Mucosa of rectum (tissue), 2 donors: ENCODE measurements around the gene RASL12.
"Not testable (repeated sequence)": the region's sequence is repeated elsewhere in the genome, so short reads cannot be mapped to it uniquely, and the experiment has no call there.

ENCODE experiments used
- H3K27ac ChIP-seq, 2 donors: one replicate each; pipeline ENCODE4 v1.7.0; 2013; ENCODE audit warnings: inconsistent platforms in 2 of 2, low read depth in 2 of 2, low read length in 2 of 2
- H3K27me3 ChIP-seq, 2 donors: one replicate each; pipeline ENCODE4 v1.7.0; 2013; ENCODE audit warnings: low read length in 2 of 2; ENCODE audit not compliant: control insufficient read depth in 2 of 2, insufficient read depth in 2 of 2
- H3K36me3 ChIP-seq, 2 donors: one replicate each; pipeline ENCODE4 v1.7.0; 2013; ENCODE audit warnings: low read length in 2 of 2; ENCODE audit not compliant: control insufficient read depth in 2 of 2, insufficient read depth in 2 of 2
- H3K4me1 ChIP-seq, 2 donors: one replicate each; pipeline ENCODE4 v1.7.0; 2013; ENCODE audit warnings: low read length in 2 of 2, mild to moderate bottlenecking in 1 of 2; ENCODE audit not compliant: control insufficient read depth in 2 of 2, insufficient read depth in 2 of 2
- H3K4me3 ChIP-seq, 2 donors: one replicate each; pipeline ENCODE4 v1.7.0; 2013; ENCODE audit warnings: low read length in 2 of 2
- H3K9ac ChIP-seq, 2 donors: one replicate each; pipeline ENCODE4 v1.7.0; 2013; ENCODE audit warnings: low read length in 2 of 2, low read depth in 1 of 2, mild to moderate bottlenecking in 1 of 2
- H3K9me3 ChIP-seq, 2 donors: one replicate each; pipeline ENCODE4 v1.7.0; 2013; ENCODE audit warnings: low read length in 2 of 2; ENCODE audit not compliant: control insufficient read depth in 2 of 2
- donor health status: healthy.
- donor health status: Normal muscosa, but diverticular disease.

The RASL12 gene

DNA sequence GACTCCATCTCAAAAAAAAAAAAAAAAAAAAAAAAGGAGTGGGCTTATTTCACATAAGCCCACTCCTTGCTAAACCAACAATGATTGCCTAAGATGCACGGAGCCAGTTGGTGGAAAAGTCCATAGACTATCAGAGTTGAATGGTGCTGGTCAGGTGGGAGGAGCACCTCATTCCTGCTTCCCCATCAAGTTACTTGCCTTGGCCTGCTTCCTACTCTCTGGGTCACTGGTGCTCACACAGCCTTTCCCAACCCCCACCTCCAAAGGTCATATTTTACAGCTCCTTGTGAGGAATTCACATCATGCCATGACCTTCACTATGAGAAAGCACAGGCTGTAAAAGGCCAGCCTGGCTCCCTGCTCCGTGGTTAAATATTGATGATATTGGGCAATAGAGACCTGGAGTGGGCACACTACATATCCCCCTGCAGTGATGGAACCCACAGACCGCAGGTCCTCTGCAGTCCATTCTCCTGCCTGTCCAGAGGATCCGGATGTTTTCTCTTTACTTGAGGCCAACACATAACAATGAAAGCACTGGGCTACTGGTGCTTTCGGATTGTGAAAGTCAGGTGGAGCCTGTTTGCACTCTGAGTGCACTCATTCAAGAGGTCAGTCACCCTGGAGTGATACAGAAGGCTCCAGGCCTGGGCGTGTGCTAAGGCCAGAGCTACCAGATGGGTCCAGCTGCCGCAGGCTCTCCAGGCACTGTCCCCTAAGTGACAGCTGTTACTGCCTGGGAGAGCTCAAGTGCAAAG is 22.9 kb downstream of the RASL12 start, which contains the start of gene SLC51B:
Gene SLC51B, plus strand, starts transcription at position 664 of the 758 bp plus-strand sequence. CDS start 4,618 bp downstream, outside the sequence.
- Histone ChIP-seq H3K4me3 (peak within 1 kb of the TSS; percentile 53 to 63), H3K9ac (peak within 1 kb of the TSS; percentile 2 to 69), H3K27ac (peak within 1 kb of the TSS; percentile 89 to 90), H3K36me3 (peaks cover 2 to 4% of the 10 kb centered on the region in 2 donors), H3K4me1 (peaks cover 36 to 45% of the 10 kb centered on the region in 2 donors), H3K27me3 (no peaks in the 10 kb centered on the region), H3K9me3 (no peaks in the 10 kb centered on the region)

GRCh38 chr15:65044218-65044617 is 23.6 kb downstream of the RASL12 start:
- H3K9me3 ChIP-seq, H3K36me3 ChIP-seq, H3K4me3 ChIP-seq, H3K27me3 ChIP-seq: not testable (repeated sequence)
- peaks cover 30 to 39% of the 10 kb centered on the region in 2 donors for H3K4me1 ChIP-seq
- H3K27ac ChIP-seq: peak overlapping the region; percentile 89 to 90
- peak overlapping the region in 1 of 2 donors; percentile 20 for H3K9ac ChIP-seq

GRCh38 chr15:65042776-65043327 is 24.9 kb downstream of the RASL12 start:
- Histone ChIP-seq H3K27me3 (no peaks in the 10 kb centered on the region), H3K9ac (peak overlapping the region; percentile 44 to 54), H3K9me3 (no peaks in the 10 kb centered on the region), H3K27ac (peak overlapping the region; percentile 89 to 90), H3K4me1 (peaks cover 30 to 39% of the 10 kb centered on the region in 2 donors), H3K36me3 (peaks cover 2 to 4% of the 10 kb centered on the region in 2 donors), H3K4me3 (peak overlapping the region in 1 of 2 donors; percentile 42)

DNA sequence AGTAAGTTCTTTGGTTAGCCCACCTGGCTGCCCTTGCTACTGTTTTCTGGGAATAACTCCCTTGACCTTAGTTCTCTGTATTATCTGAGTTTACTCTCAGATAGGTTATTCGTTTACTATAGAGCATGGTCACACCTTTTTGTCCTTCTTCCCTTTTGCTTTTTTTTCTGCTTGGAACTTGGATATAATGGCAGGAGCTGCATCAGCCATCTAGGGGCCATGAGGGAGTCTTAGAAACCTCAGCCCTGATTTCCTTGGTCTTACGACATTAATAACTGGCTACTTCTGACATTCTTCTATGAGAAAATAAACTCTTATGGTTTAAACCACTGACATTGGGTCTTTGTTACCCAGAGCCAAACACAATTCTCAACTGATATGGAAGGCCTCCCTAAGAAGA is 26.0 kb downstream of the RASL12 start:
- no peak overlapping the region for H3K9ac ChIP-seq
- H3K27ac ChIP-seq: peak overlapping the region; percentile 89 to 90
- H3K27me3 ChIP-seq: no peaks in the 10 kb centered on the region
- no peaks in the 10 kb centered on the region for H3K9me3 ChIP-seq
- no peak overlapping the region for H3K4me3 ChIP-seq
- H3K36me3 ChIP-seq: no peaks in the 10 kb centered on the region
- peaks cover 32 to 45% of the 10 kb centered on the region in 2 donors for H3K4me1 ChIP-seq

DNA sequence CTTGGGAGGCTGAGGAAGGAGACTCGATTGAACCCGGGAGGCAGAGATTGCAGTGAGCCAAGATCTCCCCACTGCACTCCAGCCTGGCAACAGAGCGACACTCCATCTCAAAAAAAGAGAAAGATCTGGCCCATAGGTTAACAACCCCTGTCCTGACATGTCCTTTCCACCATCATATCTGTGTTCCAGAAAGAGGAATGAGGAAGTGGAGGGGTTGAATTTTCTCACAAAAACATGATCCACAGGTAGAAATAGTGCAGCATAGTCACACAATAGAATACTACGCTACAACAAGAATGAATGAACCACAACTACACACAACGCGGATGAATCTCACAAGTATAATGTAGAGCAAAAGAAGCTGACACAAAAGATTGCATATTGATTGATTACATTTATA is 27.3 kb downstream of the RASL12 start:
- Histone ChIP-seq H3K27me3 (no peaks in the 10 kb centered on the region), H3K36me3 (no peaks in the 10 kb centered on the region), H3K9me3 (no peaks in the 10 kb centered on the region), H3K4me3 (no peak overlapping the region), H3K4me1 (peaks cover 30 to 43% of the 10 kb centered on the region in 2 donors), H3K9ac (peak overlapping the region in 1 of 2 donors; percentile 38), H3K27ac (no peak overlapping the region)

DNA sequence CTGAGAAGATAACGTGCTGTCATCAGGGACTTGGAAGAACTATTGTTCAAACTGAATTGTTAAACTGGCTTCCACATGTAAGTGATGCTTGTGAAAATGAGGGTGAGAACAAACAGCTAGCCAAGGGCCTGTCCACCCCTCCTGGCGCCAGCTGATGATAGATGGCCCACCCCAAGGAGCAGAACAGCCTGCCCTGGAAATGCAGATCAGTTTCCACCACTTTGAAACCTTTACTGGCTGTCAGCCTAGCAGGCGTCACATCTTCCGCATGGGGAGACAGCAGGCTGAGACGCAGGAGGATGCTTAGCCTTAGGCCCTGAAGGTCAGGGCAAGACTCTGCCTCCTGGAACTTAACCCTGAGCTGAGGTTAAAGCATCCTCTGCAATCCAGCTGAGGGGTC is 29.0 kb downstream of the RASL12 start:
- Histone ChIP-seq H3K27me3 (no peaks in the 10 kb centered on the region), H3K9ac (no peak overlapping the region)

GRCh38 chr15:65038428-65038827 is 29.4 kb downstream of the RASL12 start:
- H3K4me3 ChIP-seq: no peak overlapping the region
- no peak overlapping the region for H3K27ac ChIP-seq
- H3K9me3 ChIP-seq: no peaks in the 10 kb centered on the region
- H3K4me1 ChIP-seq: peaks cover 22 to 28% of the 10 kb centered on the region in 2 donors
- H3K36me3 ChIP-seq: no peaks in the 10 kb centered on the region
- no peak overlapping the region for H3K9ac ChIP-seq
- H3K27me3 ChIP-seq: no peaks in the 10 kb centered on the region

More for the DNA sequence above, 29.0 kb downstream of the RASL12 start:
- H3K27ac ChIP-seq: no peak overlapping the region
- H3K4me3 ChIP-seq: no peak overlapping the region
- no peaks in the 10 kb centered on the region for H3K36me3 ChIP-seq
- peaks cover 23 to 29% of the 10 kb centered on the region in 2 donors for H3K4me1 ChIP-seq
- no peaks in the 10 kb centered on the region for H3K9me3 ChIP-seq

DNA sequence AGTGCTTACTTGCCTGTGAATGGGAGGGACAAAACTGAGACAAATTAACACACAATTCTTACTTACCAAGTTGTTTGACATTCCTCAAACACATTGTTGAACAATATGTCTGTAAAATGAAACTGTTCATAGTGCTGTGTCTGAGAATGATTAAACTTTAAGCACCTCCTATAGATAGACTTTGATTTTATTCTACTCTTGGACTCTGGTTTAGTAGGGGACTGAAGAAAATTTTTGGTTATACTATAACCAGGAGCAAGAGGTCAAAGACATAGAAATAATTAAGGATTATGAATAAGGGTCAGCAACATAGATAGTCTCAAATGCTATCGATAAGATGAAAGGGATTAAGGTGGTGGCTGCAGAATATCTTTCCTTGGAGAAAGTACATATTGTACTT is 30.5 kb downstream of the RASL12 start:
- Histone ChIP-seq H3K27ac (peak overlapping the region; percentile 34 to 43), H3K9me3 (no peaks in the 10 kb centered on the region), H3K9ac (no peak overlapping the region), H3K36me3 (no peaks in the 10 kb centered on the region), H3K4me1 (peaks cover 15 to 21% of the 10 kb centered on the region in 2 donors), H3K27me3 (no peaks in the 10 kb centered on the region), H3K4me3 (peak overlapping the region in 1 of 2 donors; percentile 7)

GRCh38 chr15:65034719-65035118 is 33.1 kb downstream of the RASL12 start:
- H3K27me3 ChIP-seq: no peaks in the 10 kb centered on the region
- H3K4me1 ChIP-seq: peaks cover 7 to 13% of the 10 kb centered on the region in 2 donors
- H3K9me3 ChIP-seq: no peaks in the 10 kb centered on the region
- H3K36me3 ChIP-seq: no peaks in the 10 kb centered on the region
- H3K4me3 ChIP-seq: no peak overlapping the region
- H3K9ac ChIP-seq: no peak overlapping the region
- H3K27ac ChIP-seq: no peak overlapping the region

DNA sequence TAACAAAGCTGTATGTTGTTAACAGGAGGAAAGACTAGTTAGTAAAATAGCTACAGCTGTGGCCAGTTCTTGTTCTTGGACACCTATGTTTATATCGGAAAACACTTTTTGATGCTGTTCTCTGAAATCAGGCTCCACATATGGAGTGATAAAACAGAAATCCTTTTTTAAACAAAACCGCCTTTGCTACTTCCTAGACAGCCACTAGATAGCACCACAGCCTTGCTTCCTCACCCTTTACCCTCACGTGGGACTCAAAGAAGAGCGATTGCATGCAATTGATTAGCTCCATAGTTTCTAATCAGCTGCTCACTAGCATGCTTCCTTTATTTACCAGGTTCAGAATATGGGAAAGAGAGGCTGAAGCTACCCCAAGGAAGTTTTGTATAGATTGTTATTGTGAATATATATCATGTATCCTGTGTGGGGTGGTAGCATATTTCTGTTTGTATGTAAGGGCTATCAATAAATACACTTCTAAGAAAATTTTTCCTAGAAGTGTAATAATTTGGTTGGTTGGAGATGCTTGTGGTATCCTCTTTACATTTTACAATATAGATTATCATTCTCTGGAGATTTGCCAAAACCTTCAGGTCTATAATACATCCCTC is 34.0 kb downstream of the RASL12 start:
- H3K27ac ChIP-seq: no peak overlapping the region
- no peaks in the 10 kb centered on the region for H3K9me3 ChIP-seq
- H3K4me1 ChIP-seq: peaks cover 7 to 13% of the 10 kb centered on the region in 2 donors
- no peak overlapping the region for H3K9ac ChIP-seq
- no peaks in the 10 kb centered on the region for H3K36me3 ChIP-seq
- no peaks in the 10 kb centered on the region for H3K27me3 ChIP-seq
- H3K4me3 ChIP-seq: no peak overlapping the region
